ENCODE results near the gene PLAU. TPM values are rescaled to one million over a fixed set of nuclear protein-coding genes. Genes with fewer than 3 reads are reported as not detected.
A peak's percentile ranks its signal among the peaks of the same experiment; 100 is the strongest.
"Not testable (repeated sequence)": the region's sequence is repeated elsewhere in the genome, so short reads cannot be mapped to it uniquely, and the experiment has no call there.

Gene PLAU
- polyA plus RNA-seq, 3 donors from 2014 or later, result 0.08 TPM; not detected in 2

DNA sequence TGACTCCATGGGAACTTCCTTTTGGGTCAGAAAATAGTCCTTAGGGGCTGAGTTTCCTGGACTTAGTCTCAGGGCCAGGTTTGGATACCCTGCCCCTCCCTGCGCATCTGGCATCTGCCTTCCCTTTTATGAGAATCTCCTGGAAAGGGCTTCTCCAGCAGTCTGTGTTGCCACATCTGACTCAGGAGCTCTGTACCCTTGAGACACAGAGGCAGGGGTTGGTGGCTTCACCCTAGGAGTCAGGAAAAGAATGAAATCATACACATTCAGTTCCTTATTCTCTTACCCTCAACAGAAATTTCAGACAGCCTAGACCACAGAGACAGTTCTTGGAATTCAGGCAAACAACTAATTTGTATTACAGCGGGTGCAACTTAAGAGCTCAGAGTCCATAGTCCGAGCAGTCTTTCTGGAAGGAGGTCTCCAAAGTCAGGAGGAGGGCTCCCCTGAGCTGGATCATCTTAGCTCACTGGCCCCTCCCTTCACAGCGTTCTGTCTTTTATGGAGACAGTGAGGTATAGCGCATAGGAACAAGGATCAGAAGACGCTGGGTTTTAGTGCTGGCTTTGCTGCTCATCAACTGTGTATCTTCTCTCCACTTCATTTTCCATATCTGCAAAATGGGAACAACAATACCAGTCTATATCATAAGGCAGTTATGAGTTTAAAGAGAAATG is 3.0 kb upstream of the PLAU start:
- Mint-ChIP-seq H3K27me3 (ENCODE audit: low read depth in 3 of 3) (peaks cover 4 to 19% (median 15%) of the 10 kb centered on the region in 3 donors), H3K36me3 (peaks cover 0 to 3% (median 0%) of the 10 kb centered on the region in 3 donors), H3K27ac (no peak overlapping the region), H3K4me3 (peak overlapping the region; percentile 17 to 67 (median 53)), H3K9me3 (no peaks in the 10 kb centered on the region), H3K4me1 (peaks cover 34 to 39% of the 10 kb centered on the region in 2 donors)
- no peak for DNase-seq

DNA sequence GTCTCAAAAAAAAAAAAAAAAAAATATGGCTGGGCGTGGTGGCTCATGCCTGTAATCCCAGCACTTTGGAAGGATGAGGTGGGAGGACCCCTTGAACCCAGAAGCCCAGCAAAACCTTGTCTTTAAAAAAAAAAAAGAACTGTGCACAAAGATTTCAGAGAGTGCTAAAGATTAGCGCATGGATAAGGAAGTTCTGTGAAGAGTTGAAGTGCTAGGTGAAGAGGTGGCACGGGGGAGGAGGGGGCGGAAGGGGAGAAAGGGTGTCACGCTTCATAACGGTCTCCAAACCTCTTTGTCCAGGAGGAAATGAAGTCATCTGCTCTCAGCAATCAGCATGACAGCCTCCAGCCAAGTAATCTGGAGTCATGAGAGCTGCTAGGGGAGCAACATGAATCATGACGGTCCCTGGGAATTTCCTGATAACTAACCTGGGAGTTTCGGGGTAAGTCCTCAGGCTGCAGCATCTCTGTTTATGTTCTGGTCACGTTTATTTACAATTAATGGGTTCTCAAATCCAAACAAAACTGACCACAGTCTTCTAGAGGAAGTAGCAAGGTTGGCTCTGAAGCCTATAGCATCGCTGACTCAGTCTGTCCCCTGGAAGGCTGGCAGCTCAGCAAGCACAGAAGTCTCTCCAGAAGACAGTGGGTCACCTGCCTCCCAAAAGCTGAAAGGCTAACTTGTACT is 1.9 kb upstream of the PLAU start:
- DNase-seq, result peak; percentile 50 to 54 (median 52)
- Mint-ChIP-seq H3K36me3 (peaks cover 0 to 3% (median 0%) of the 10 kb centered on the region in 3 donors), H3K27me3 (ENCODE audit: low read depth in 3 of 3) (peaks cover 4 to 19% (median 15%) of the 10 kb centered on the region in 3 donors), H3K4me3 (peak overlapping the region; percentile 53 to 77 (median 63)), H3K4me1 (peaks cover 34 to 39% of the 10 kb centered on the region in 2 donors), H3K27ac (no peak overlapping the region), H3K9me3 (no peaks in the 10 kb centered on the region)

DNA sequence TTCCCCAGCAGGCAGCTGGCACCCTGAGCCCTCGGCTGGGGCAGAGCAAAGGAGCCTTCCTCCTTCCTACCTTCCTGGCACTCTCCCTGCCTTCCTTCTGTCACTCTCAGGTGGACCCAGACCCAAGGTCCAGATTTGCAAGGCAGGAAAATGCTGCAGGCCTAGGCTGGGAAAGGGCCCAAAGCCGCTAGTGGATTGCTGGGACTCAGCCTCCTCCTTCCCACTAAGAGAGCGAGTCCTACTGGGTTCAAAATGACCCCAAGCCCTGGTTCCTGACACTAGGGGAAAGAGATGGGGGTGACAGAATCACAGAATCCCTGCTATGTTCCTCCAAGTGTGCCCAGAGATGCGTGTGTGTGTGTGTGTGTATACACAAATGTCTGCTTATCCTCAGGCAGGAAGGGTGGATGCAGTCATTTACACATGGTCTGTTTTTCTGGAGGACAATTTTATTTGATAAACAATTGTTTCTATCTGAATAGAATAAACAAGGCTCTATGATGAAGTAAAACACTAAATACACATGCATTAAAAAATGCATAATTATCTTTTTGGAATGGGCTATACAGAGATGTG is 1.3 kb upstream of the PLAU start:
- Mint-ChIP-seq H3K36me3 (peaks cover 0 to 3% (median 0%) of the 10 kb centered on the region in 3 donors), H3K4me1 (peaks cover 34 to 39% of the 10 kb centered on the region in 2 donors), H3K4me3 (peak overlapping the region; percentile 13 to 88 (median 82)), H3K27ac (peak overlapping the region in 1 of 6 donors; percentile 26), H3K9me3 (no peaks in the 10 kb centered on the region), H3K27me3 (ENCODE audit: low read depth in 3 of 3) (peaks cover 2 to 19% (median 15%) of the 10 kb centered on the region in 3 donors)
- no peak for DNase-seq

DNA sequence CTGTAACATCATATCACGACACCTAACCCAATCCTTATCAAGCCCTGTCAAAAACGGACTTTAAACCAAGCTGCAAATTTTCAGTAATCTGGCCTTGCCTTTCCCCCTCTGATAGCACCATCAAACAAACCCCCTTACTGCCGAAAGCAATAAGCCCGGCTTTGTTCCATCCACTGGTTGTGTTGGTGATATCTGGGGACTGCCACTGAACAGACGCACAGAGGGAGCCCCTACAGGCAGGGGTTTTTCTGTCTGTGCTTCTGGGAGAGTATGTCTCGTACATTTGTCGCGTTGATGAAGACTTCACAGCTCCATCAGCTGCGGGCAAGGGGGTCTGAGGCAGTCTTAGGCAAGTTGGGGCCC is 550 bp upstream of the PLAU start:
- Mint-ChIP-seq H3K9me3 (peaks cover 0 to 1% (median 0%) of the 10 kb centered on the region in 6 donors), H3K36me3 (peaks cover 0 to 3% (median 0%) of the 10 kb centered on the region in 3 donors), H3K27ac (peak overlapping the region in 2 of 6 donors; percentile 26 to 81), H3K4me1 (peaks cover 34 to 39% of the 10 kb centered on the region in 2 donors), H3K27me3 (ENCODE audit: low read depth in 3 of 3) (peaks cover 4 to 16% (median 13%) of the 10 kb centered on the region in 3 donors), H3K4me3 (peak overlapping the region; percentile 79 to 88 (median 82))
- no peak for DNase-seq

DNA sequence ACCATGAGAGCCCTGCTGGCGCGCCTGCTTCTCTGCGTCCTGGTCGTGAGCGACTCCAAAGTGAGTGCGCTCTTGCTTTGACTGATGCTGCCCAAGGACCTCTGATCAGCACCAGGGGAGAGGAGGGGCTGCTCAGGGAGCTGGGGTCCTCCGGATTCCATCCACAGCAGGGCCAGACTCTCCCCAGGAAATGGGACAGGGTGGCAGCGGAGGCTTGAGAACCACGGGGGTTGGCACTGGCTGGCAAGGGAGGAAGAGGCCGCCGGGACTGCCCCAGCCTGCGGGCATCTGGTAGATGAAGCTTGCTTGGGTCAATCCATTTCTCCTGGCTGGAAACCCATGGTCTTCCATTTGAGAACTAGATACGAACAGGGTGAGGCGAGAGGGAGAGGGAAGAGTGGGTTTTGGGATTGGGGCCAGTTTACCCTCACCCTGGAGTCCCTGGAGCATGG is 647 bp downstream of the PLAU start:
- peaks cover 0 to 3% (median 0%) of the 10 kb centered on the region in 3 donors for H3K36me3 Mint-ChIP-seq
- H3K4me3 Mint-ChIP-seq, result peak overlapping the region; percentile 79 to 99 (median 91)
- H3K9me3 Mint-ChIP-seq, result peaks cover 0 to 3% (median 0%) of the 10 kb centered on the region in 6 donors
- no peak overlapping the region for H3K27ac Mint-ChIP-seq
- H3K4me1 Mint-ChIP-seq, result peaks cover 34 to 39% of the 10 kb centered on the region in 2 donors
- peaks cover 4 to 15% (median 14%) of the 10 kb centered on the region in 3 donors for H3K27me3 Mint-ChIP-seq (ENCODE audit: low read depth in 3 of 3)
- no peak for DNase-seq

DNA sequence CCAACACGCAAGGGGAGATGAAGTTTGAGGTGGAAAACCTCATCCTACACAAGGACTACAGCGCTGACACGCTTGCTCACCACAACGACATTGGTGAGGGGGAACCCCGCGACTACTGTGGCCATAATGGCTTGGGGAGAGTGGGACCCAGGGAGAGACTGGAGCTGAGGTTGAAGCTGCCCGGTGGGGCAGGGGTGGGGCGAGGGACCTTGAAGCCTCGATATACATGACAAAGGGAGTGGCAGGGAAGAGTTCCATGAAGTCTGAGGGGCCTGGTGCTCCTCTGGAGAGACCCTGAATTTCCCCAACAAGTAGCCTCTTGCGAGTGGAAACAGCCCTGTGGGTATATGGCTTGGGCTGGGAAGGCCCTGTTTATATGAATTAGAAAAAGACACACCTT is 3.1 kb downstream of the PLAU start:
- H3K36me3 Mint-ChIP-seq, result peaks cover 0 to 3% (median 0%) of the 10 kb centered on the region in 3 donors
- peaks cover 4 to 12% (median 8%) of the 10 kb centered on the region in 3 donors for H3K27me3 Mint-ChIP-seq (ENCODE audit: low read depth in 3 of 3)
- H3K4me3 Mint-ChIP-seq, result no peak overlapping the region

DNA sequence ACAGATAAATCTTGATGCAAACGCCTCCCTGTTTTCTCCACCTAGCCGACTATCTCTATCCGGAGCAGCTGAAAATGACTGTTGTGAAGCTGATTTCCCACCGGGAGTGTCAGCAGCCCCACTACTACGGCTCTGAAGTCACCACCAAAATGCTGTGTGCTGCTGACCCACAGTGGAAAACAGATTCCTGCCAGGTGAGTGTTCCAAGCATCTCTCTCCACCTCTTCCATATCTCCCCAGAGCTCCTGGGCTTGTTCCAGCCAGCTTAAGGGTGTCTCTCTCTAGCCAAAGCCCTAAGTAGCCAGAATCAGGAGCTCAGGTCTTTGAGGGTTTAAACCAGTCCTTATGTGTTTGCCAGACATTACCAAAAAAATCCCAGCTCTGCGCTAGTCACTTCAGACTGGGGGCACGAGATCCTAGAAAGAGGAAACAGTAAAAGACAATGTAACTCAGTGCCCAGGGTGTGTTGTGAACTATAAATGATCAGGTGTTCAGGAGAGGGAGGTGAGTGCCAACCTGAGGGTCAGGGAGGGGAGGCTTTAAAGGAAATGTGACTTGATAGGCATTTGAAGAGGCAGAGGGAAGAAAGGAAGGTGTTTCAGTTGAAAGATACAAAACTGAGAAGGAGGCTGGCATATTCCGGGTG is 4.4 kb downstream of the PLAU start:
- Mint-ChIP-seq H3K27ac (no peak overlapping the region), H3K36me3 (peaks cover 0 to 3% (median 0%) of the 10 kb centered on the region in 3 donors), H3K4me3 (no peak overlapping the region), H3K4me1 (peaks cover 13 to 18% of the 10 kb centered on the region in 2 donors), H3K9me3 (peaks cover 0 to 5% (median 0%) of the 10 kb centered on the region in 6 donors), H3K27me3 (ENCODE audit: low read depth in 3 of 3) (peaks cover 5 to 10% (median 10%) of the 10 kb centered on the region in 3 donors)
- no peak for DNase-seq

More for the DNA sequence above, 3.1 kb downstream of the PLAU start:
- H3K4me1 Mint-ChIP-seq, result peaks cover 24 to 26% of the 10 kb centered on the region in 2 donors
- no peak for DNase-seq
- H3K9me3 Mint-ChIP-seq, result peaks cover 0 to 5% (median 0%) of the 10 kb centered on the region in 6 donors
- H3K27ac Mint-ChIP-seq, result no peak overlapping the region

DNA sequence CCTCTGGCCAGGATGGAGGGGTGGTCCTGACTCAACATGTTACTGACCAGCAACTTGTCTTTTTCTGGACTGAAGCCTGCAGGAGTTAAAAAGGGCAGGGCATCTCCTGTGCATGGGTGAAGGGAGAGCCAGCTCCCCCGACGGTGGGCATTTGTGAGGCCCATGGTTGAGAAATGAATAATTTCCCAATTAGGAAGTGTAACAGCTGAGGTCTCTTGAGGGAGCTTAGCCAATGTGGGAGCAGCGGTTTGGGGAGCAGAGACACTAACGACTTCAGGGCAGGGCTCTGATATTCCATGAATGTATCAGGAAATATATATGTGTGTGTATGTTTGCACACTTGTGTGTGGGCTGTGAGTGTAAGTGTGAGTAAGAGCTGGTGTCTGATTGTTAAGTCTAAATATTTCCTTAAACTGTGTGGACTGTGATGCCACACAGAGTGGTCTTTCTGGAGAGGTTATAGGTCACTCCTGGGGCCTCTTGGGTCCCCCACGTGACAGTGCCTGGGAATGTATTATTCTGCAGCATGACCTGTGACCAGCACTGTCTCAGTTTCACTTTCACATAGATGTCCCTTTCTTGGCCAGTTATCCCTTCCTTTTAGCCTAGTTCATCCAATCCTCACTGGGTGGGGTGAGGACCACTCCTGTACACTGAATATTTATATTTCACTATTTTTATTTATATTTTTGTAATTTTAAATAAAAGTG is 6.0 kb downstream of the PLAU start:
- no peak overlapping the region for H3K4me3 Mint-ChIP-seq
- H3K4me1 Mint-ChIP-seq, result peaks cover 4 to 16% of the 10 kb centered on the region in 2 donors
- peaks cover 0 to 5% (median 0%) of the 10 kb centered on the region in 6 donors for H3K9me3 Mint-ChIP-seq
- H3K27me3 Mint-ChIP-seq (ENCODE audit: low read depth in 3 of 3), result peaks cover 4 to 5% (median 4%) of the 10 kb centered on the region in 3 donors
- peak overlapping the region in 1 of 6 donors; percentile 9 for H3K27ac Mint-ChIP-seq
- DNase-seq, result no peak
- no peaks in the 10 kb centered on the region for H3K36me3 Mint-ChIP-seq

DNA sequence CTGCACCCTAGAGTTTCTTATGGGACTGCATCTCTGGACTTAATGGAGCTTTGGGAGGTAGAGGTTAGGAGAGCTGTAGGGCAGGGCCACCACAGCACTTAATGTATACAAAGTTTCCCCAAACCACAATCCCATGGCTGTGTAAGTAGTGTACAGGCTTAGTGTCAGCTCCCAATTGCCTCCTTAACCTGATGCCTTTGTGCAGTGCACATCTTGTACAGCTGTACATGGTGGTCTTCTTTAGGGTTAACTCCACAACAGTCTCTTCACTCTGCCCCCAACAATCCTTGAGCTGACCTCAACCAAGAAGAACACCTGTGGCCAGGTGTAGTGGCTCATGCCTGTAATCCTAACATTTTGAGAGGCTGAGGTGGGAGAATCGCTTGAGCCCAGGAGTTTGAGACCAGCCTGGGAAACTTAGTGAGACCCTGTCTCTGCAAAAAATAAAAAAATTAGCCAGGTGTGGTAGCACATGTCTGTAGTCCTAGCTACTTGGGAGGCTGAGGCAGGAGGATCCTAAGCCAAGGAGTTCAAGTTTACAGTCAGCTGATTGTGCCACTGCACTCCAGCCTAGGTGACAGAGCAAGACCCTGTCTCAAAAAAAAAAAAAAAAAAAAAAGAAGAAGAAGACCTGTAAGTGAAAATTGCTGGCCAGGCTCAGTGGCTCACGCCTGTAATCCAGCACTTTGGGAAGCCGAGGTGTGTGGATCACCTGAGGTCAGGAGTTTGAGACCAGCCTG is 6.8 kb downstream of the PLAU start:
- H3K9me3 Mint-ChIP-seq, result peaks cover 0 to 5% (median 0%) of the 10 kb centered on the region in 6 donors
- peaks cover 12 to 24% of the 10 kb centered on the region in 2 donors for H3K4me1 Mint-ChIP-seq
- DNase-seq, result no peak
- peaks cover 4 to 5% (median 4%) of the 10 kb centered on the region in 3 donors for H3K27me3 Mint-ChIP-seq (ENCODE audit: low read depth in 3 of 3)
- no peak overlapping the region for H3K27ac Mint-ChIP-seq
- H3K4me3 Mint-ChIP-seq, result no peak overlapping the region
- no peaks in the 10 kb centered on the region for H3K36me3 Mint-ChIP-seq

DNA sequence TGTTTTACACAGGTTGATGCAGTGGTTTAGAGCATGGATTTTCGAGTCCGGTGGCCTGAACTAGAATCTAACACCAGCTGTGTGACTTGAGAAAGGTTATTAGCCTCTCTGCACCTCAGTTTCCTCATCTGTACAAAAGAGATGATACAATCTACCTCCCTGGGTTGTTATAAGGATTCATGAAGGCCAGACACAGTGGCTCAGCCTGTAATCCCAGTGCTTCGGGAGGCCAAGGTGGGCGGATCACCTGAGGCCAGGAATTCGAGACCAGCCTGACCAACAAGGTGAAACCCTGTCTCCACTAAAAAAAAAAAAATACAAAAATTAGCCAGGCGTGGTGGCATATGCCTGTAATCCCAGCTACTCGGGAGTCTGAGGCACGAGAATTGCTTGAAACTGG is 8.5 kb downstream of the PLAU start:
- DNase-seq; H3K27ac Mint-ChIP-seq; H3K4me3 Mint-ChIP-seq; H3K36me3 Mint-ChIP-seq; H3K9me3 Mint-ChIP-seq; H3K27me3 Mint-ChIP-seq (ENCODE audit: low read depth in 3 of 3): not testable (repeated sequence)
- peaks cover 26% of the 10 kb centered on the region in 2 donors for H3K4me1 Mint-ChIP-seq

DNA sequence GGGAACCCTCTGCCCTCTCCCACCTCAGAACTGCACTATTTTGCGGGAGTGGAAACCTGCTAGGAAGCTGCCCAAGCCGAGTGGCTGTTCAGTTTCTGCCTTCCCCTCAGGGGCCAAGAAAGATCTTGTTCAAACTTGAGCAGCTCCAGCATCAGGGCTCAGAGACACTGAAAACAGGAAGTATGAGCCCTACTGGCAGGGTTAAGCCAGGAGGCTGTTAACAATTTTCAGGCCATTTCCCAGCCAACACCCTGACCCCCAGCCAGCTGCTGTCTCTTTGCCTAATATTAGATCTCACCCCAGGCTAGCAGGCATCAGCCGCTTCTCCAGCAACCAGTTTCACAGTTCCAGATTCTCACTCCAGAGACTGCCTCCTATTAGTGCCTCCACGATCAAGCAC is 9.2 kb downstream of the PLAU start:
- peaks cover 4 to 9% (median 7%) of the 10 kb centered on the region in 3 donors for H3K27me3 Mint-ChIP-seq (ENCODE audit: low read depth in 3 of 3)
- peak overlapping the region in 1 of 5 donors; percentile 46 for H3K4me3 Mint-ChIP-seq
- H3K9me3 Mint-ChIP-seq, result peaks cover 0 to 5% (median 0%) of the 10 kb centered on the region in 6 donors
- H3K36me3 Mint-ChIP-seq, result no peaks in the 10 kb centered on the region
- no peak for DNase-seq
- H3K27ac Mint-ChIP-seq, result no peak overlapping the region
- peaks cover 26% of the 10 kb centered on the region in 2 donors for H3K4me1 Mint-ChIP-seq
